OCI-M1 (cell line): Measurements from ENCODE around the gene ITPA.
"Not testable (repeated sequence)": the region's sequence is repeated elsewhere in the genome, so short reads cannot be mapped to it uniquely, and the experiment has no call there.

Source experiments
- DNase-seq: peaks from one replicate; lab custom pipeline; 2025; lab: John Stamatoyannopoulos, UW

The ITPA gene

GRCh38 chr20:3199976-3200755 is 9.1 kb upstream of the ITPA start:
- no peak for DNase-seq

GRCh38 chr20:3202965-3203314 is 6.4 kb upstream of the ITPA start:
- DNase-seq, result no peak

GRCh38 chr20:3203315-3204123 is 5.8 kb upstream of the ITPA start:
- DNase-seq, result peak; percentile 75

GRCh38 chr20:3204124-3204794 is 5.0 kb upstream of the ITPA start, which contains the start of gene DDRGK1:
DDRGK1 (minus strand) TSS chr20:3204682; CDS start chr20:3204627, 55 bp downstream.
- DNase-seq, result peak; percentile 97

GRCh38 chr20:3208786-3209256 is 477 bp upstream of the ITPA start:
- DNase-seq, result peak; percentile 70

- peak; percentile 50 for DNase-seq
Observed at GRCh38 chr20:3209946-3210317, 634 bp downstream of the ITPA start.

GRCh38 chr20:3210346-3210745 is 1.0 kb downstream of the ITPA start:
- no peak for DNase-seq

GRCh38 chr20:3213226-3213625 is 3.9 kb downstream of the ITPA start:
- DNase-seq, result no peak

GRCh38 chr20:3215359-3215917 is 6.1 kb downstream of the ITPA start:
- not testable (repeated sequence) for DNase-seq

- peak; percentile 77 for DNase-seq
Observed at GRCh38 chr20:3218307-3218988, 9.2 kb downstream of the ITPA start.

- DNase-seq, result no peak
Observed at GRCh38 chr20:3221398-3222226, 12.3 kb downstream of the ITPA start.

GRCh38 chr20:3222635-3223600 is 13.6 kb downstream of the ITPA start:
- DNase-seq, result no peak

- DNase-seq, result no peak
Observed at GRCh38 chr20:3223651-3223993, 14.3 kb downstream of the ITPA start.

GRCh38 chr20:3223994-3224680 is 14.8 kb downstream of the ITPA start:
- no peak for DNase-seq

GRCh38 chr20:3224681-3225421 is 15.6 kb downstream of the ITPA start:
- no peak for DNase-seq

- no peak for DNase-seq
Observed at GRCh38 chr20:3226093-3226492, 16.8 kb downstream of the ITPA start.

GRCh38 chr20:3226864-3227263 is 17.6 kb downstream of the ITPA start:
- DNase-seq, result no peak

- no peak for DNase-seq
Observed at GRCh38 chr20:3227506-3227905, 18.2 kb downstream of the ITPA start.
